GM12874 (cell line): ENCODE results near the gene NFATC1.

Experiments used
- TF ChIP-seq, protein P1 (sequence below): IDR thresholded peaks from 2 replicates; pipeline ENCODE4 v1.5.1; 2011; ENCODE audit warnings: low read depth, mild to moderate bottlenecking, control low read depth, low read length, moderate library complexity; ENCODE audit not compliant: insufficient read depth

NFATC1 gene

DNA sequence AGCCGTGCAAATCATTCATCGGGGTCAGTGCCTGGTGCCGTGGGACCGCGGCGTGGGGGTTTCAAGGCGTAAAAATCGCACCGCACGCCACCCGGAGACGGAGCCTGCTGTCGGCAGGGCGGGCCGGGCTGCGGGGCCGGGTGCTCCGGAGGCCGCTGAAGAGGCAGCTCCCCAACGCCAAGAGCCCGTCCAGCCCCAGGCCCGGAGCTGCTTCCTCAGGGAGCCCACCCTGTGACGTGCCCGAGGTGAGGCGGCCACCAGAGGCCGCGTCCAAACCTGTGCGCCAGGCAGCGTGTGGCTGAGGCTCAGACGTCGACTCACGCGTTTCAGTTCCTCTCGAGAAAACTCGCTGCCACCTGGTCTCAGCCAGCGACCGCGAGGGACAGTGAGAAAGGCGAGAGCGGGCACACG is 98.1 kb downstream of the NFATC1 start:
- TF ChIP-seq, protein P1, sequence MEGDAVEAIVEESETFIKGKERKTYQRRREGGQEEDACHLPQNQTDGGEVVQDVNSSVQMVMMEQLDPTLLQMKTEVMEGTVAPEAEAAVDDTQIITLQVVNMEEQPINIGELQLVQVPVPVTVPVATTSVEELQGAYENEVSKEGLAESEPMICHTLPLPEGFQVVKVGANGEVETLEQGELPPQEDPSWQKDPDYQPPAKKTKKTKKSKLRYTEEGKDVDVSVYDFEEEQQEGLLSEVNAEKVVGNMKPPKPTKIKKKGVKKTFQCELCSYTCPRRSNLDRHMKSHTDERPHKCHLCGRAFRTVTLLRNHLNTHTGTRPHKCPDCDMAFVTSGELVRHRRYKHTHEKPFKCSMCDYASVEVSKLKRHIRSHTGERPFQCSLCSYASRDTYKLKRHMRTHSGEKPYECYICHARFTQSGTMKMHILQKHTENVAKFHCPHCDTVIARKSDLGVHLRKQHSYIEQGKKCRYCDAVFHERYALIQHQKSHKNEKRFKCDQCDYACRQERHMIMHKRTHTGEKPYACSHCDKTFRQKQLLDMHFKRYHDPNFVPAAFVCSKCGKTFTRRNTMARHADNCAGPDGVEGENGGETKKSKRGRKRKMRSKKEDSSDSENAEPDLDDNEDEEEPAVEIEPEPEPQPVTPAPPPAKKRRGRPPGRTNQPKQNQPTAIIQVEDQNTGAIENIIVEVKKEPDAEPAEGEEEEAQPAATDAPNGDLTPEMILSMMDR: no peak

DNA sequence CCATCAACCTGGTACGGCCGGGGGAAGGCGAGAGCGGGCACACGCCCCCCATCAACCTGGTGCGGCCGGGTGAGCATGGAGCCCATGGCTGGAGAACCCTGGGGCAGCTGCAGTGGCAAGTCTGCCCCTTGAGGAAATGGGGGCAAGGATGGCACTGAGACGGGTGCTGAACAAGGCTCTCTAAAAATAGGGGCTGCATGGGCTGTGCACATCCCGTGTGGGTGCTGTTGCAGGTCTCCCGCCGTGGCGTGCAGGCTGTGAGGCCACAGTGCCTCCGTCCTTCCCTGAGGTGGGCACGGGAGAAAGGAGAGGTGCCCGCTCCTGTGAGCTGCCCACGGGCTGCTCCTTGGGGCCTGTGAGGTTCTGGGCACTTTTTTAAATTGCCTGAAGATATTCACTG is 99.2 kb downstream of the NFATC1 start:
- TF ChIP-seq, protein P1: no peak

DNA sequence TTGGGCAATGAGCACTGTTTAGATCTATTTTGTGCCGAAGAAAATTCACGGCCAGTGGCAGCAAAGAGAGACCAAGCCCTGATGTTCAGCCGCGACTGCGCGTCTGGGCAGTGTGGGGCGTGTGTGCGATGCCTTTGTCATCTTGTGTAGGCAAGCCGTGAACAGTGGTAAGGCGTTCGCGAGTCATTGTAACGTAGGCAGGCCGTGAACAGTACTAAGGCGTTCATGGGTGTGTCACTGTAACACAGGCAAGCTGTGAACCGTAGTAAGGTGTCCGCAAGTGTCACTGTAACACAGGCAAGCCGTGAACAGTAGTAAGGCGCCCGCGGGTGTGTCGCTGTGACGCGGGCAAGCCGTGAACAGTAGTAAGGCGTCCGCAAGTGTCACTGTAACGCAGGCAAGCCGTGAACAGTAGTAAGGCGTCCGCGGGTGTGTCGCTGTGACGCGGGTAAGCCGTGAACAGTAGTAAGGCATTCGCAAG is 99.9 kb downstream of the NFATC1 start:
- TF ChIP-seq, protein P1: no peak

DNA sequence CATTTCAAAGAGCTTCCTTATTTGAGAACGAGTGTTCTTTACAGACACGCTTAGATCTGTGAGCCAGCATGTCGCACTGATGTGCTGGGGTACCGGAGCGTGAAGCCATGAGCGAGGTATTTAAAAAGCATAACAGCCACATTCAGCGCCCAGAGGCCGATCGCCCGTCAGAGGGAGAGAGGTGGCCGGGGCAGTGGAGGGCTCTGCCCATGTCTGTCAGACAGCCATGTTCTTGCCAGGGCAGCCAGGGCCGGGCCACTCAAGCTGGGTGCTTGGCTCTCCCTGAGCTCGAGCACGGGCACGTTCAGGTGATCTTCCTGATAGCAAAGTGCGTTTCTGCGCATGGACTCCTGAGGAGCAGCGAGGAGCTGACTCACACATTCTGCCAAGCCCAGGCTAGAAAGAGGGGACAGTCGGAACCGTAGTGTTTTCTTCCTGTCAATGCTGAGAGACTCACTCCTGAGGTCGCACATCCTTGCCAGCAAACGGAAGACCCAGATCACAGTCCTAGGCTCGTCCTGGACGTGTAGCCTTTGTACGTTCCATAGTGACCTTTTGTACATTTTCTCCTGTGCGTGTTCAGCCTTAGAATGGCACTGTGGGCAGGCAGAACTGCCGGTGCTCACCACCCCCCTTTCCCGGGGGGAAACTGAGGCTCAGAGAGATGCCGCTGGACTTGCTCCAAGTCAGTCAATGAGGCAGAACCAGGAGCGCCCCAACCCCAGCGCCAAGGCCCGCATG is 100.7 kb downstream of the NFATC1 start:
- TF ChIP-seq, protein P1: no peak

DNA sequence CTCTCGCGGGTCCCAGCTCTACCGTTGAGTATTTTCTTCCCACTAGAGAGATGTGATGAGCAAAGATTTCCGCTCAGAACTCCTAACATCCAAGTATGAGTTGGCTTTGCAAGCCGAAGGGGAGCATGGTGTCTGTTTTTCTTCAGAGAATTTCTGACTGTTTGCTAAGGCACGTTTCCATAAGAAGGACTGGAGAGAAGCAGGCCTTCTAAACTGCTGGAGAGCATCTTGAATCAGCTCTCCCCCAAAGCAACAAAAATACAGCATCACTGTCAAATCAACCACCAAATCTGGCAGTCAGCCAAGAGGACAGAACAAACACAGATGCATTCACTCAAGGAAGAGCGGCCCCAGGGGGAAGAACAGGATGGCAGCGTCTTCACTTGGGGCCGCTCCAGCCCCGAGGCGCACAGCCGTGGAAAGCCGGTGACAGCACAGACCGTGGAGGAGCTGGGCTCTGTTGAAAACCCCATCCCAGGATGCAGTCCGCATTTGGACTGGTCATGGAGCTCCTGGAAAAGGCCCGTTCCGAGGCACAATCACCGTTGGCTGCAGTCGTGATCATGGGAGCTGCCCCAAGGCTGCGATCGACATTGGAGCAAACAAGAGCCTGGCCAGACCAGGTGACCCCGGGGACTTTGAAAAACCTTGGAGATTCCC is 101.4 kb downstream of the NFATC1 start:
- TF ChIP-seq, protein P1: no peak

DNA sequence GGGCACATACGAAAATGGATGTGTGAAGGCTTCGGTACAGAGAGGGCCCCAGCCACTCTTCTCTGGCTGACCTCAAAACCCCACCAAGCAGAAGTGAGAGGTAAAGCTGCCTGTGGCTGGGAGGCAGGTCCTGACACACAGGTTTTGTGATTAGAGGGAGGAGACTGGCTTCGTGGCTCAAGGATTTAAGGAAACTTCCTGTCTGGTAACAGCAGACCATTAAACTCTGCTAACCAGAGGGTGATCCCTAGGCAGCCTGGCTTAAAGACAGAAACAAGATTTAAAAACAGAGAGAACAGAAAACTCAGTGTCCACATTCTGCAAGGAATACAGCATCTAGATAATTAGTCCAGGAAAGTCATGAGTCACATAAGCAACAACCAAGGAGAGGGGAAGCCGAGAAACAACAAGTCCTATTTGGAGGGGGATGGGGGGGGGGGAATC is 101.9 kb downstream of the NFATC1 start:
- TF ChIP-seq, protein P1: no peak

DNA sequence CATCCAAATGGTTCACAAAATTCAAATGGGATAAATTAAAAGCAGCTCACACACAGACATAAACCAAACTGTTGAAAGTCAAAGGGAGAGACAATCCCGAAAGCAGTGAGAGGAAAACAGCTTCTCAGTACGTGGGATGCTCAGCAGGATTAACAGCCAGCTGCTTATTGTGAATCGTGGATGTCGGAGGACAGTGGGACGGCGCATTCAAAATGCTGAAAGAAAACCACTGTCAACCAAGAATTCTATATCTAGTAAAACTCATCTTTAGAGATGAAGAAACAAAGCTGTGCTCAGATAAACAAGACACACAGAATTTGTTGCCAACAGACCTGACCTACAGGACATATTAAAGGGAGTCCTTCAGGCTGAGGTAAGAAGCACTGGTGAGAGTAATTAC is 102.9 kb downstream of the NFATC1 start:
- TF ChIP-seq, protein P1: no peak
